ENCODE measurements around the gene AATK. TPM values are rescaled to one million over a fixed set of nuclear protein-coding genes. Genes with fewer than 3 reads are reported as not detected.

The AATK gene
- total and polyA plus RNA-seq, 2 experiments from 2014 or later = 0.25 to 1.6 TPM

DNA sequence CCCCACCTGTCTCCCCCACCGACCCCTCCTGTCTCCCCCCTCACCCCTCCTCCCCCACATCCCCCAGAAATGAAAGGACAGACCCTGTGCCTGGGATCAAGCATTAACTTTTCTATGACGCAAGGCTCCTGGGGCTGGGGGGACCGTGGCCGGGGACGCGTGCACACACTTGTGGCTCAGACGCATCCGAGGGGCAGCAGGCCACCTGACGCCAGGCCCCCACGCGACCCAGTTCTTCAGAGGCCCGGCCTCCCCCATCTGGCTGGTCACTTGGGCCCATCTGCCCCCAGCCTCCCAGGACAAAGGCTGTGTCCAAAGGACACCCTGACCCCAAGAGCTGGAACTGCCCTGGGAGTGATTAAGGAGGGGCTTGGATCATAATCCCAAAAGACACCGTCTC, 14.7 kb downstream of the AATK start:
- no peaks in the 10 kb centered on the region for H4K20me1 ChIP-seq (ENCODE audit: insufficient read depth)
- 56 to 71% methylated on average over 3 to 12 of the region's 13 CpGs for WGBS, 2 experiments (ENCODE audit: low coverage in 1 of 2, low lambda C conversion rate in 2 of 2, missing lambda C conversion rate in 2 of 2)
- no peak for DNase-seq
- no peak overlapping the region for H2AFZ ChIP-seq
- H3F3A ChIP-seq (ENCODE audit: insufficient read depth) = 0 out of 2 replicates have a peak, but pooled peaks cover 9% of the 10 kb centered on the region
- H3K27me3 ChIP-seq (replicated peaks; ENCODE audit: insufficient read depth) = no peaks in the 10 kb centered on the region; the same call in 1 of the 2 replicates
- no peak overlapping the region for H3K4me3 ChIP-seq
- H3K9ac ChIP-seq = no peak overlapping the region
- H3K36me3 ChIP-seq (ENCODE audit: low read depth) = no peaks in the 10 kb centered on the region
- H3K4me1 ChIP-seq (ENCODE audit: insufficient read depth) = no peaks in the 10 kb centered on the region
- no peak overlapping the region for H3K4me2 ChIP-seq (ENCODE audit: unreplicated experiment)
- in situ Hi-C loops (cut with MboI) = no loop called here
- no peaks in the 10 kb centered on the region for H3K9me2 ChIP-seq (ENCODE audit: insufficient read depth)
- H3K27ac ChIP-seq = no peak overlapping the region
- TF ChIP-seq EZH2phosphoT487 (IDR thresholded peaks at IDR 0.05; ENCODE audit: insufficient read depth, low read depth) (no peak), EZH2 (IDR thresholded peaks at IDR 0.05; ENCODE audit: insufficient read depth, poor library complexity, severe bottlenecking) (no peak)
- no peaks in the 10 kb centered on the region for H3K79me2 ChIP-seq (ENCODE audit: insufficient read depth)
- H3K9me3 ChIP-seq (ENCODE audit: low read depth) = no peaks in the 10 kb centered on the region

DNA sequence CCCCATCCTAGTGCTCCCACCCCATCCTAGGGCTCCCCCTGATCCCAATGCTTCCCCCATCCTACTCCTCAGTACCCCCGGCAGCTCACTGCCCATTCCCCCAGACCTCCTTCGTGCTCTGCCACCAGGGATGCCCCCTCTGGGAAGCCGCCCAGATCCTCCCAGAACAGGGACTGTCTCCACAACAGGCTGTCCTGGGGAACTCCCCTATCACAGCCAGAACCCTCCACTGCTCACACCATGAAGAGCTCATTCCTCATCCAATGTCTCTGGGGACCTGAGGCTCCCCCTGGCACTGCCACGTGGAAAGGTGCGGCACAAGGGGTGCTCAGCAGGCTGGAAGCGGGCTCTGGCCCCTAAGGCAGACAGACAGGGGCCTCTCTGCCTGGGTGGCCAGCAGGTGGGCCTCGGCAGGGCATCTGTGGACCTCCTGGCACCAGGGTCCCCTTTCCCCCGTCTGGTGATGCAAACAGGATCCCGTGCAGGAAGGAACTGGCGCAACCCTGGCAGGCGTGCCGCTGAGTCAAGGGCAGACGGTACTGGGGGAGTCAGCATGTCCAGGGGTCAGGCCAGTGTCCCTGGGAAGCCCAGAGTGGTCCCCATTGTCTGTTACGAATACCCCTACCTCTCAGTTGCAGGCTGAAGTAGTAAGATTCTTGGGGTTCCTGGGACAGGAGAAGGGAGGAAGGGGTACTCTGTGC, 15.5 kb downstream of the AATK start:
- Histone ChIP-seq H3K4me2 (ENCODE audit: unreplicated experiment) (no peak overlapping the region), H4K20me1 (ENCODE audit: insufficient read depth) (no peaks in the 10 kb centered on the region), H3K27ac (no peak overlapping the region), H3K4me1 (ENCODE audit: insufficient read depth) (no peaks in the 10 kb centered on the region), H3K27me3 (replicated peaks; ENCODE audit: insufficient read depth) (no peaks in the 10 kb centered on the region; the same call in 1 of the 2 replicates), H3K36me3 (ENCODE audit: low read depth) (no peaks in the 10 kb centered on the region), H3K9ac (no peak overlapping the region), H2AFZ (no peak overlapping the region), H3K9me2 (ENCODE audit: insufficient read depth) (no peaks in the 10 kb centered on the region), H3F3A (ENCODE audit: insufficient read depth) (0 out of 2 replicates have a peak, but pooled peaks cover 9% of the 10 kb centered on the region), H3K9me3 (ENCODE audit: low read depth) (no peaks in the 10 kb centered on the region), H3K79me2 (ENCODE audit: insufficient read depth) (no peaks in the 10 kb centered on the region), H3K4me3 (no peak overlapping the region)
- WGBS, 2 experiments (ENCODE audit: low coverage in 1 of 2, low lambda C conversion rate in 2 of 2, missing lambda C conversion rate in 2 of 2) = 57 to 62% methylated on average over 14 of the region's 14 CpGs
- in situ Hi-C loops (cut with MboI) = no loop called here
- TF ChIP-seq EZH2phosphoT487 (IDR thresholded peaks at IDR 0.05; ENCODE audit: insufficient read depth, low read depth) = no peak
- no peak for TF ChIP-seq EZH2 (IDR thresholded peaks at IDR 0.05; ENCODE audit: insufficient read depth, poor library complexity, severe bottlenecking)
- DNase-seq = peak; percentile 42

DNA sequence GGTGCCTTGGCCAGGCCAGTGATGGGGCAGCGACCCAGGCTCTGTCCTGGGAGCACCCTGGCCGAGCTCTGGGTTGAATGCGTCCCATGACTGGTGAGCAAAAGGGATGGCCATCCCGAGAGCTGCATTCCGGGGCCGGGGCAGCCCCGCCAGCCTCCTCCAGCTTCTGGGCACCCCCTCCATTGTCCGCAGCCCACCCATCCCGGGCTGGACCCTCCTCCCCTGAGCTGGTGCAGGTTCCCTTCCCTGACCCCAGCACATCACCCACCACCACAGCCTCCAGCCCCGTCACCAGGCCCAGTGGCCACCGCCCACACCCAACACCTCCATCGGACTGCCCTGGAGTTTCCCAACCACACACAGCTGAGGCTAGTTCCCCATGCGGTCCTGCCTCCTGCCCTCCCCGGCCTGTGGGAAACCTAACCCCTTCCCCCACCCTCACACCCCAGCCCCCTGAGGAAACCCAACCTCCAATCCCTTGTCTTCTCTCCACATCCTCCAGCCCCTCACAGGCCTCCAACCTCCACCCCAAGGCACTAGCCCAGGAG, 17.0 kb downstream of the AATK start:
- no peak for DNase-seq
- H3K4me1 ChIP-seq (ENCODE audit: insufficient read depth) = no peaks in the 10 kb centered on the region
- H3K4me2 ChIP-seq (ENCODE audit: unreplicated experiment) = no peak overlapping the region
- H2AFZ ChIP-seq = no peak overlapping the region
- H3K27me3 ChIP-seq (replicated peaks; ENCODE audit: insufficient read depth) = no peaks in the 10 kb centered on the region; the same call in 1 of the 2 replicates
- no peak overlapping the region for H3K4me3 ChIP-seq
- no peaks in the 10 kb centered on the region for H3K79me2 ChIP-seq (ENCODE audit: insufficient read depth)
- in situ Hi-C loops (cut with MboI) = no loop called here
- H3K9me3 ChIP-seq (ENCODE audit: low read depth) = no peaks in the 10 kb centered on the region
- 0 out of 2 replicates have a peak, but pooled peaks cover 9% of the 10 kb centered on the region for H3F3A ChIP-seq (ENCODE audit: insufficient read depth)
- 72 to 90% methylated on average over 4 to 13 of the region's 14 CpGs for WGBS, 2 experiments (ENCODE audit: low coverage in 1 of 2, low lambda C conversion rate in 2 of 2, missing lambda C conversion rate in 2 of 2)
- no peaks in the 10 kb centered on the region for H4K20me1 ChIP-seq (ENCODE audit: insufficient read depth)
- H3K9ac ChIP-seq = no peak overlapping the region
- H3K36me3 ChIP-seq (ENCODE audit: low read depth) = no peaks in the 10 kb centered on the region
- no peaks in the 10 kb centered on the region for H3K9me2 ChIP-seq (ENCODE audit: insufficient read depth)
- no peak for TF ChIP-seq EZH2 (IDR thresholded peaks at IDR 0.05; ENCODE audit: insufficient read depth, poor library complexity, severe bottlenecking)
- no peak overlapping the region for H3K27ac ChIP-seq

DNA sequence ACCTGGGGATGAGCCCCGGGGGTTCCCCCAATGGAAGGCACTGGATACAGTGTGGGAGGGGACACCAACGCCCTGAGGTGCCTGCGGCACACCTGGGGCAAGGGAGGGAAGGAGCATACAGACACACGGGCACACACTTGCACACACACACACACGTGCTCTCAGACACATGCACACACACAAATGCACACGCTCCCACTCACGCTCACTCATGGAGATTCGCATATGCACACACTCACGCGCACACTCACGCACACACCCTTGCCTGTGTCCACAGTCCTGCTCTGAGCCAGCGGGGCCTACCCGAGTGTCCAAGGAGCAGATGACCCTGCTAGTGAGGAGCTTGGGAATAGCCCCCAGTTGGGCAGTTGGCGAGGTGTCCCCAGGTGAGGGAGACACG, 17.4 kb downstream of the AATK start:
- Histone ChIP-seq H2AFZ (no peak overlapping the region), H3K36me3 (ENCODE audit: low read depth) (no peaks in the 10 kb centered on the region), H4K20me1 (ENCODE audit: insufficient read depth) (no peaks in the 10 kb centered on the region), H3K9me3 (ENCODE audit: low read depth) (no peaks in the 10 kb centered on the region), H3K4me2 (ENCODE audit: unreplicated experiment) (no peak overlapping the region), H3K4me3 (no peak overlapping the region), H3K4me1 (ENCODE audit: insufficient read depth) (no peaks in the 10 kb centered on the region), H3F3A (ENCODE audit: insufficient read depth) (0 out of 2 replicates have a peak, but pooled peaks cover 8% of the 10 kb centered on the region), H3K79me2 (ENCODE audit: insufficient read depth) (no peaks in the 10 kb centered on the region), H3K9me2 (ENCODE audit: insufficient read depth) (no peaks in the 10 kb centered on the region), H3K9ac (no peak overlapping the region), H3K27me3 (replicated peaks; ENCODE audit: insufficient read depth) (no peaks in the 10 kb centered on the region; the same call in 1 of the 2 replicates), H3K27ac (no peak overlapping the region)
- WGBS, 2 experiments (ENCODE audit: low coverage in 1 of 2, low lambda C conversion rate in 2 of 2, missing lambda C conversion rate in 2 of 2) = 87% methylated on average over 11 to 15 of the region's 15 CpGs
- in situ Hi-C loops (cut with MboI) = no loop called here
- no peak for TF ChIP-seq EZH2 (IDR thresholded peaks at IDR 0.05; ENCODE audit: insufficient read depth, poor library complexity, severe bottlenecking)
- TF ChIP-seq EZH2phosphoT487 (IDR thresholded peaks at IDR 0.05; ENCODE audit: insufficient read depth, low read depth) = no peak
- no peak for DNase-seq
